Spleen (tissue), 11 donors: ENCODE data around the gene KCNE1. TPM values are rescaled to one million over a fixed set of nuclear protein-coding genes. Genes with fewer than 3 reads are reported as not detected.
A peak's percentile ranks its signal among the peaks of the same experiment; 100 is the strongest.

Source experiments
- DNase-seq: peaks from one replicate; pipeline ENCODE4 v3.0.0-alpha.2; 2020
- H3K27ac ChIP-seq, 8 donors: fragments of 200-600 bp; sonication (generic) in 7 of 8; 1 replicate in 4 of 8; 2 replicates in 4 of 8; pipeline versions ENCODE4 v1.5.0 to v1.8.0; 2016 to 2021; ENCODE audit warnings: inconsistent platforms in 4 of 8, mild to moderate bottlenecking in 4 of 8, moderate library complexity in 1 of 8
- H3K27me3 ChIP-seq, 7 donors: fragments of 200-600 bp; sonication (generic) in 6 of 7; replicated peaks in 1 of 7; 1 replicate in 4 of 7; 2 replicates in 3 of 7; pipeline versions ENCODE4 v1.5.0 to v1.8.0; 2016 to 2021; ENCODE audit warnings: inconsistent platforms in 3 of 7, mild to moderate bottlenecking in 1 of 7
- H3K36me3 ChIP-seq, 6 donors: fragments of 200-600 bp; sonication (generic) in 5 of 6; 1 replicate in 4 of 6; 2 replicates in 2 of 6; pipeline versions ENCODE4 v1.5.0 to v1.8.0; 2016 to 2021; ENCODE audit warnings: inconsistent platforms in 2 of 6
- H3K4me1 ChIP-seq, 6 donors: fragments of 200-600 bp; sonication (generic) in 5 of 6; 1 replicate in 3 of 6; 2 replicates in 3 of 6; pipeline versions ENCODE4 v1.5.0 to v1.8.0; 2016 to 2021; ENCODE audit warnings: inconsistent platforms in 3 of 6
- H3K4me3 ChIP-seq, 8 donors: fragments of 200-600 bp; sonication (generic) in 7 of 8; 1 replicate in 4 of 8; 2 replicates in 4 of 8; pipeline versions ENCODE4 v1.5.0 to v1.8.0; 2016 to 2021; ENCODE audit warnings: inconsistent platforms in 4 of 8, mild to moderate bottlenecking in 4 of 8, moderate library complexity in 2 of 8
- H3K9me3 ChIP-seq, 8 donors: fragments of 200-600 bp; sonication (generic) in 7 of 8; 1 replicate in 4 of 8; 2 replicates in 4 of 8; pipeline versions ENCODE4 v1.5.0 to v1.8.0; 2016 to 2021; ENCODE audit warnings: inconsistent platforms in 4 of 8
- POLR2A ChIP-seq, 3 donors: fragments of 450-650 bp; IDR thresholded peaks; one replicate each; pipeline ENCODE4 v1.5.1; 2017; ENCODE audit warnings: antibody characterized with exemption in 3 of 3, mild to moderate bottlenecking in 1 of 3
- POLR2AphosphoS5 ChIP-seq, 3 donors: sonication (generic); formaldehyde crosslinking; IDR thresholded peaks; one replicate each; pipeline ENCODE4 v1.5.1; 2017; ENCODE audit warnings: antibody characterized with exemption in 3 of 3
- WGBS, 5 donors: extraction: QIAGEN DNeasy Blood & Tissue Kit in 3 of 5; methylation state at CpG; one replicate each; pipeline versions ENCODE4 v1.1.5 to v1.1.7; 2013 to 2018; 5-methylcytosine and 5-hydroxymethylcytosine counted together
- intact Hi-C: fragments of 100-400 bp; cut with DNase I; formaldehyde crosslinking; loops from one replicate; pipeline ENCODE4 v1.15.0; 2023; ENCODE audit warnings: low total_unique reads
- polyA plus RNA-seq, 3 donors: library from polyadenylated mRNA; stranded (reverse); fragments of 200-250 nt; gene quantifications; one replicate each; pipeline ENCODE4 v1.2.1, GENCODE V29; 2013
- total RNA-seq, 7 donors: library from RNA; depleted of rRNA in 3 of 7; stranded (reverse); fragments of >200 nt in 3 of 7; fragmentation: NEBNext Ultra II Directional in 4 of 7; extraction: Animal tissue kit (Norgen Biotek cat#: 25700) in 4 of 7; gene quantifications; one replicate each; pipeline versions ENCODE4 v1.1.0 to v1.2.1, GENCODE V29; 2016 to 2021
- TF ChIP-seq, protein P1 (sequence below), 11 experiments: fragments of 200-600 bp in 7 of 11; fragments of 450-650 bp in 4 of 11; sonication (generic) in 4 of 11; IDR thresholded peaks in 8 of 11; conservative IDR thresholded peaks in 3 of 11; 1 replicate in 7 of 11; 2 replicates in 4 of 11; pipeline versions ENCODE4 v1.4.0 to v1.8.0; 2016 to 2021; ENCODE audit warnings: antibody characterized with exemption in 11 of 11, inconsistent platforms in 4 of 11, mild to moderate bottlenecking in 1 of 11
- donor health status: healthy with polysubstance abuse.
- donor health status: DM: no; HTN: no; CAD: no; lungs with moderate emphysema.
- donor health status: DM: no; HTN: no; CAD: no.
- donor health status: Bipolar disorder and iron deficiency.
- donor health status: healthy.
- donor health status: DM: no; HTN: no; CAD: no.
- donor health status: DM: yes; HTN: yes; CAD: no.

KCNE1 gene
- total and polyA plus RNA-seq, 10 donors, result 0.30 to 50.2 (median 8.1) TPM

DNA sequence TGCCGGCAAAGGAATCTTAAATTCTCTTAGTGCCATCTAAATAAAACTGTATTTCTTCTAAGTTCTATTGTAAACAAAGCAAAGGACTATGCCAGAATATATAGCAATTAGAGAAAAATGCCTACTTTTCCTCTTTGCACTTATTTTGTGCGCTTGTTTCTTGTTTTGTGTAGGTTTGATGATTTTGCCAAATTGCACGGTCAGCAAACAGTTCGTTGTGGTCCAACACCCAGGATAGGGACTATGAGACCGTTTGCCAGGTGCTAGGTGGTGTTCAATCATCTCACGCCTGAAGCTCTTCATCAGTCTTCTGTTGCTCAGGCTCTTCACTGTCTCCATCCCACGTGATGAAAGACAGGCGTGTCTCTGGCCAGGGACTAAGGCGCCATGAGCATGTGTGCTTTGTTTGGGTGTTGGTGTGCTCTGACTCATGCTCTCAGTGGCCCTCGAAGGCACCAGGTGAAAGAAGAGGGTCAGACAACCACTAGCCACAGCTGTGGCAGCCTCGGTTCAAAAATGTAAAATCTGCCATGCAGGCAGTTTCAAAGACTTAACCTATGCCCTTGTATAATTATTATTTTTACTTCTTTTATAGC, 36.9 kb upstream of the KCNE1 start:
- no peak for DNase-seq
- intact Hi-C loops, result no loop called here

DNA sequence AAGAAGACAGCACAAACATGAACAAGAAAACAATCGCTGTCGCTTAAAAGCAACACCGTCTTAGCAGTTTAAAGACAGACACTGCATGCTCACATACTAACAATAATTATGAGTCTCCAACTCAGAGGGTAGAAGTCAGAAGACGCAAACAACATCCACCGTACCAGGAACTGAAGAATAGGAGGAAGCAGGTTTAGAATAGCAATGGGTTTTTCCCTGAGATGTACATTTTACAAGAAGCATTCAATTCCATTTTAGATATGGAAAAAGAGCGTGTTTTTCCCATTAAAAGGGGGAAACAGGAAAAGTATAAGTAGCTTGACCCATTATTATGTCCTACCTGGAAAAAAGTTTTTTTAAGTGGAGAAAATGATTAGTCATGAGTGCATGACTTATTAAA, 34.5 kb upstream of the KCNE1 start:
- TF ChIP-seq, protein P1, sequence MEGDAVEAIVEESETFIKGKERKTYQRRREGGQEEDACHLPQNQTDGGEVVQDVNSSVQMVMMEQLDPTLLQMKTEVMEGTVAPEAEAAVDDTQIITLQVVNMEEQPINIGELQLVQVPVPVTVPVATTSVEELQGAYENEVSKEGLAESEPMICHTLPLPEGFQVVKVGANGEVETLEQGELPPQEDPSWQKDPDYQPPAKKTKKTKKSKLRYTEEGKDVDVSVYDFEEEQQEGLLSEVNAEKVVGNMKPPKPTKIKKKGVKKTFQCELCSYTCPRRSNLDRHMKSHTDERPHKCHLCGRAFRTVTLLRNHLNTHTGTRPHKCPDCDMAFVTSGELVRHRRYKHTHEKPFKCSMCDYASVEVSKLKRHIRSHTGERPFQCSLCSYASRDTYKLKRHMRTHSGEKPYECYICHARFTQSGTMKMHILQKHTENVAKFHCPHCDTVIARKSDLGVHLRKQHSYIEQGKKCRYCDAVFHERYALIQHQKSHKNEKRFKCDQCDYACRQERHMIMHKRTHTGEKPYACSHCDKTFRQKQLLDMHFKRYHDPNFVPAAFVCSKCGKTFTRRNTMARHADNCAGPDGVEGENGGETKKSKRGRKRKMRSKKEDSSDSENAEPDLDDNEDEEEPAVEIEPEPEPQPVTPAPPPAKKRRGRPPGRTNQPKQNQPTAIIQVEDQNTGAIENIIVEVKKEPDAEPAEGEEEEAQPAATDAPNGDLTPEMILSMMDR (IDR thresholded peaks at IDR 0.05 in 8 of 11, conservative IDR thresholded peaks at IDR 0.05 in 3 of 11), result no peak
- TF ChIP-seq POLR2A (IDR thresholded peaks at IDR 0.05) (no peak), POLR2AphosphoS5 (IDR thresholded peaks at IDR 0.05) (no peak)
- Histone ChIP-seq H3K27me3 (no peaks in the 10 kb centered on the region), H3K27ac (peak overlapping the region in 4 of 8 donors; percentile 69 to 88 (median 74)), H3K36me3 (no peaks in the 10 kb centered on the region), H3K9me3 (peaks cover 0 to 6% (median 0%) of the 10 kb centered on the region in 8 donors), H3K4me3 (no peak overlapping the region), H3K4me1 (peaks cover 0 to 40% (median 34%) of the 10 kb centered on the region in 6 donors)
- WGBS, 5 donors, result 66 to 72% (median 68%) methylated on average over 6 of the region's 6 CpGs
- DNase-seq, result no peak
- intact Hi-C loops, result no loop called here

More for the DNA sequence above, 36.9 kb upstream of the KCNE1 start:
- no peak overlapping the region for H3K27ac ChIP-seq
- TF ChIP-seq, protein P1 (IDR thresholded peaks at IDR 0.05 in 8 of 11, conservative IDR thresholded peaks at IDR 0.05 in 3 of 11), result no peak
- TF ChIP-seq POLR2AphosphoS5 (IDR thresholded peaks at IDR 0.05) (no peak), POLR2A (IDR thresholded peaks at IDR 0.05) (no peak)
- peaks cover 0 to 37% (median 32%) of the 10 kb centered on the region in 6 donors for H3K4me1 ChIP-seq
- no peaks in the 10 kb centered on the region for H3K27me3 ChIP-seq
- WGBS, 5 donors, result 83 to 94% (median 85%) methylated on average over 11 of the region's 11 CpGs
- no peak overlapping the region for H3K4me3 ChIP-seq
- peaks cover 0 to 5% (median 0%) of the 10 kb centered on the region in 8 donors for H3K9me3 ChIP-seq
- H3K36me3 ChIP-seq, result no peaks in the 10 kb centered on the region

DNA sequence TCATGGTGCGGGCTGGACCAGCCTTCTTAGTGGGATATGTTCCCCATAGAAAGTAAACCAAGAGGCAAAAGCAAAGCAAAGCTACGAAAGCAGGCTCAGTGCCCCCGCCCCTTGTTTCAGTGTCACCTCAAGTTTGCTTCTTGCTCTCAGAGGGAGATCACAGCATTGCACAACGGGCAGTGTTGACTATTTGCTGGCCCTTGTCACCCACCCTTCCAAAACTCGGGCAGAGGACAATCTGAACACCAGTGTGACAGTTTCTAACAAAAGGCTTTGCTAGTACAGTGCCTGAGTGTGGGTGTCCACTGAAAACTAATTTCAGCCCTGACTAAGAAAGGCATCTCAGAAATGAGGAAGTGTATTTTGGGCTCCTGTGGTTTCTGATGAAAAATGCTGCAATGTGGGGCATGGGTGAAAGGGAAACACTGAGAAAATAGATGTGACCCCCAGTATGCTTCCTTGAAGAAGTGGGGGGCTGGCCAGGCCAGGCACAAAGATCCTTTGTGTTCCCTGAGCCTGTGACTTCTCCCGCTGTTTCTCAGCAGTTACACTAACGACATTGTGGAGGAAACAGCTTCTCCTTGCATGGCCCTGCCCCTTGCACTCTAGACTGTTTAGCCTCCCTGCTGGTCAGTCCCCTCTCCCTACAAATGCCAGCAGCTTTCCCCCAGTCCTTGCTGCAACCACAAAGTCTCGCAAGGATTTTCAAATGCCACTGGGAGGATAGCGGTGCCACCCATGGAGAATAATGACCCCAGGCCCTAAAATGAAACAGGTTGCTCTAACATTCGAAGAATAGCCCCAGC, 33.3 kb upstream of the KCNE1 start:
- H3K36me3 ChIP-seq, result no peaks in the 10 kb centered on the region
- DNase-seq, result no peak
- H3K27me3 ChIP-seq, result no peaks in the 10 kb centered on the region
- WGBS, 5 donors, result 33 to 44% (median 39%) methylated on average over 10 of the region's 10 CpGs
- TF ChIP-seq POLR2AphosphoS5 (IDR thresholded peaks at IDR 0.05), result peak in 2 of 3 donors; percentile 14 to 53
- TF ChIP-seq, protein P1 (IDR thresholded peaks at IDR 0.05 in 8 of 11, conservative IDR thresholded peaks at IDR 0.05 in 3 of 11), result no peak
- H3K27ac ChIP-seq, result peak overlapping the region; percentile 16 to 88 (median 73)
- peaks cover 0 to 40% (median 34%) of the 10 kb centered on the region in 6 donors for H3K4me1 ChIP-seq
- intact Hi-C loops, result no loop called here
- peak overlapping the region in 2 of 8 donors; percentile 5 to 43 for H3K4me3 ChIP-seq
- peaks cover 0 to 6% (median 0%) of the 10 kb centered on the region in 8 donors for H3K9me3 ChIP-seq

DNA sequence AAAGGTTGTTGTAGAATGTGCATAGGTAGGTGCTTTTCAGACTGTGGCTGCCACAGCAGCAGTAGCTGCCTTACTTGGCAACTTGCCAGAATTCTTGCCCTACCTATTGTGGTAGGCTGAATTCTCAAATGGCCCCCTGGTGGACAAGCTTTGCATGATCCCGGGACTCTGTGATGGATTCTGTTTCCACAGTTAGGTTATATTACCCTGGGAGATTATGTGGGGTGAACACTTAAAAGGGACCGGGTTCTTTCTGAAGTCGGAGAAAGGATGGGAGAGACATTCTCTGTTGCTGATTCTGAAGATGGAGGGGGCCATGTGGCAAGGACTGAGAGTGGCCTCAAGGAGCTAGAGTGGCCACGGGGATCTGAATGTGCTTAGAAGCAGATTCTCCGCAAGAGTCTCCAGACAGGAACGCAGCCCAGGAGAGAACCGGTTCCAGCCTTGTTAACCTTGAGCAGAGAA, 32.1 kb upstream of the KCNE1 start:
- TF ChIP-seq POLR2A (IDR thresholded peaks at IDR 0.05) (no peak), POLR2AphosphoS5 (IDR thresholded peaks at IDR 0.05) (peak in 1 of 3 donors; percentile 72)
- TF ChIP-seq, protein P1 (IDR thresholded peaks at IDR 0.05 in 8 of 11, conservative IDR thresholded peaks at IDR 0.05 in 3 of 11), result peak in 9 of 11 experiments; percentile 24 to 72 (median 55)
- Histone ChIP-seq H3K27me3 (no peaks in the 10 kb centered on the region), H3K36me3 (no peaks in the 10 kb centered on the region), H3K27ac (peak overlapping the region in 6 of 8 donors; percentile 16 to 88 (median 74)), H3K9me3 (peaks cover 0 to 6% (median 0%) of the 10 kb centered on the region in 8 donors), H3K4me1 (peaks cover 0 to 40% (median 34%) of the 10 kb centered on the region in 6 donors), H3K4me3 (no peak overlapping the region)
- intact Hi-C loops, result no loop called here
- 87 to 96% (median 92%) methylated on average over 7 of the region's 7 CpGs for WGBS, 5 donors
- no peak for DNase-seq
